ENCODE measurements around the gene MPO. TPM values are rescaled to one million over a fixed set of nuclear protein-coding genes. Genes with fewer than 3 reads are reported as not detected.
A peak's percentile ranks its signal among the peaks of the same experiment; 100 is the strongest.

The MPO gene
- total and polyA plus RNA-seq, 3 experiments from 2014 or later: not detected

DNA sequence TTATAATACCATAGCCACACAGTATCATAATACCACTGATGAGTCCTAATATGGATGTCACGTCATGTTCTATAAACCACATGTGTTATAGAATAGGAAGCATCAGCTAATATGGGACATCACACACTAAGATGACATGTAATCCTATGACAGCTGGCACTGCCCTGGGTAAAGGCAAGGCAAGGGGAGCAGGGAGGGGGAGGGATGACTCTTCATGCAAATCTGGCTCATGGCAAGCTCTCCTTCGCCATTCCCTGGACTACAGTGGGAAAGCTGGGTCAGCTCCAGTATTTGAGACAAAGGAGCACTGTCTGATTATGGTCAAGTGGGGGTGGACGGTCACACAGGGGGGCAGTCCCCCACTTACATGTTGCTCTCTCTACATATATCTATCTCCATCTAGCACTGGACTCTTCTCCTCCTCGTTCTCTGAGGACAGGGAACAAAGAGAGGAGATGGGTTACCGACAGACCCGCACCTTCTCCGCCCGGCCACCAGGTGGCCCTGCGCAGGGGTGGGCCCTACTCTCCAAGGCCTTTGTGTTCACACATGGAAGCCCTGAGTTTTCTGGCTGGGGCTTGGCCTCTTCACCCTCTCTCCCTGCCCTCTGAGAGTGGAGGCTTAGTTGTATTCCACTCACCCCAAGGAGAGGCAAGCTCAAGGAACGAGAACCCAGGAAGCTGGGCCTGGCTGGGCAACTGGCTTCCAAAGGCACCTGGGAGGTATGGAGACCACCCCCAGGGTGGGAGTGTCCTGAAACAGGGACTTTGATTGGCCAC is 23.4 kb upstream of the MPO start:
- no peaks in the 10 kb centered on the region for H3K4me1 ChIP-seq (ENCODE audit: insufficient read depth, low read length)
- H3K9me3 ChIP-seq (ENCODE audit: low read length): no peaks in the 10 kb centered on the region
- no peaks in the 10 kb centered on the region for H3K27me3 Mint-ChIP-seq
- peak overlapping the region in 5 of 8 donors; percentile 2 to 70 (median 42) for H3K27ac Mint-ChIP-seq
- DNase-seq: peak; percentile 34 to 70 (median 52)
- ChIA-PET POLR2A (interaction anchor here (0.9 to 1.6 kb wide), 3 partner anchors 40 to 146 kb away, joined by 3 to 4 read pairs (median 4); partner anchors contain the start of gene SUPT4H1), CTCF (interaction anchor here (0.5 to 2.7 kb wide), 15 partner anchors 10 to 325 kb away, joined by 3 to 20 read pairs (median 4); partner anchors contain the start of genes RNF43 and SUPT4H1)
- peaks cover 7% of the 10 kb centered on the region for H3K36me3 ChIP-seq (ENCODE audit: insufficient read depth, low read length)
- no peaks in the 10 kb centered on the region for H3K27me3 ChIP-seq (ENCODE audit: insufficient read depth, low read length, poor library complexity, severe bottlenecking)
- peak overlapping the region in 1 of 7 donors; percentile 72 for H3K4me3 Mint-ChIP-seq
- H3K4me3 ChIP-seq (ENCODE audit: low read length): no peak overlapping the region
- H3K9me3 Mint-ChIP-seq: no peaks in the 10 kb centered on the region
- no peak overlapping the region for H3K27ac ChIP-seq (ENCODE audit: low read depth, low read length)
- peaks cover 6 to 17% (median 8%) of the 10 kb centered on the region in 3 donors for H3K36me3 Mint-ChIP-seq
- H3K4me1 Mint-ChIP-seq: peaks cover 5 to 13% (median 6%) of the 10 kb centered on the region in 3 donors

DNA sequence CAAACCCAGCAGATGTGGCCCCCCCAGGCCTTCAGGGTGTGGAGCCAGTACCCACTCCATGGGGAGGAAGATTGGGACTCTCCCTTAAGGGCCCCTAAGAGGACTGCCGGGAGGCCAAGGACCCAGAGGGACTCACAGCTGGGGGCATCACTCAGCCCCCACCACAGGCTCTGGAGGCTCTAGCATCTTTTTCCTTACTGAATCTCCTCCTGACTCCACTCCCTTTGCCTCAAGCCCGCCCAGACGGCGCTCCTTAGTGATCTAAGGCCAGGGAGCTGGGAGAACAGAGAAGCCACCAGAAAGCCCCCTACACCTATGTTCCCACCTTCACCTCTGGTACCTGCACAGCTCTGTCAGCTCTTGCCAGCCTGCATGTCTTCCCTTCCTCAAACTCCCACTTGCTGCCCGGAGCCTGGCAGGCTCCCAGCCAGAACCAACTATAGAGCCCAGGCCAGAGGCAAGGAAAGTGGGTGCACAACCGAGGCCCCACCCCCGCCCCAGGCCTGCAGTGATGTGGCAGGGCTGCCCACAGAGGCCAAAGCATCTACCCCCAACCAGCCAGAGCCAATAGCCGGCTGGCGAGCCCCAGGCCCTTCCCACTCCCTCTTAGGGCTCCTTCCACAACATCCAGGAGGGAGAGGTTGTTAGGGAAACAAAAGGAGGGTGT is 22.3 kb upstream of the MPO start:
- H3K9me3 Mint-ChIP-seq: no peaks in the 10 kb centered on the region
- Histone ChIP-seq H3K27me3 (ENCODE audit: insufficient read depth, low read length, poor library complexity, severe bottlenecking) (no peaks in the 10 kb centered on the region), H3K36me3 (ENCODE audit: insufficient read depth, low read length) (peaks cover 7% of the 10 kb centered on the region), H3K4me3 (ENCODE audit: low read length) (no peak overlapping the region), H3K9me3 (ENCODE audit: low read length) (no peaks in the 10 kb centered on the region), H3K27ac (ENCODE audit: low read depth, low read length) (no peak overlapping the region), H3K4me1 (ENCODE audit: insufficient read depth, low read length) (no peaks in the 10 kb centered on the region)
- peaks cover 5 to 13% (median 6%) of the 10 kb centered on the region in 3 donors for H3K4me1 Mint-ChIP-seq
- POLR2A ChIA-PET: interaction anchor here (0.9 kb wide), 1 partner anchor 147 kb away, joined by 3 read pairs; no protein-coding TSS in a partner anchor
- H3K27me3 Mint-ChIP-seq: no peaks in the 10 kb centered on the region
- H3K27ac Mint-ChIP-seq: no peak overlapping the region
- DNase-seq: peak in 1 of 5 donors; percentile 38
- H3K4me3 Mint-ChIP-seq: no peak overlapping the region
- peaks cover 5 to 13% (median 8%) of the 10 kb centered on the region in 3 donors for H3K36me3 Mint-ChIP-seq
- CTCF ChIA-PET: interaction anchor here (0.7 to 2.7 kb wide), 5 partner anchors 14 to 114 kb away, joined by 3 to 20 read pairs (median 3); partner anchors contain the start of gene RNF43

DNA sequence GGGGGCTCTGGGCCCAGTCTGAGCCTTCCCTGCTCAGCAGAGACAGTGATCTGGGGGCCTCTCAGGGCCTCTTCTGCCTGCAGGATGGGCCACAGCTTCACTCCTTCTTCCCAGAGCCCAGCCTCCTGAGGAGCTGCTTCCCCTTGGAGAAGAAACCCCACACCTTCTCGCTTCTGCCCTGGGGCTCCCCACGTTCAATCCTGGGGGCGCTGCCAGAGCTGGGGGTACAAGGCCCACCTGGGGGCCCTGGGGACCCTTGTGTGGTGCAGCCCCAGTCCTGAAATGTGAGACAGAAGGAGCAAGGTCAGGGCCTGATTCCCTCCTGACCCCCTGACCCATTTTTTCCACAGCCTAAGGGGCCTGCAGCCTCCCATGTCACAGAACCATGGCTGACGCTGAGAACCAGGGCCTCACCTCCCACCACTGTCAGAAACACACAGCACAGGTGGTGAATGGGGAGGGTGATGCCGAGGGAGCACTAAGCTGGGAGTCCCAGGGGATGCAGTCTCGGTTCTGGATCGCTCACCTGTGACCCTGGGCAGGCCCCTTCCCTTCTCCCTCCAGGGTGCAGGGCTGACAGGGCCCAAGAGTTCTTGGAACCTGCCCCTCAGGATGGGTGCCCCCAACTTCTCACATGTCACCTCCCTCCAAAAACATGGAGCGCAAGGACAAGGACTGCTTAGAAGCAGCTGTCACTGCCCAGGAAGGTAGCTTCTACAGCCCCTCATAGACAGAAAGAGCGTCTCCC is 21.6 kb upstream of the MPO start:
- no peaks in the 10 kb centered on the region for H3K9me3 ChIP-seq (ENCODE audit: low read length)
- no peak for DNase-seq
- Mint-ChIP-seq H3K27ac (peak overlapping the region in 1 of 8 donors; percentile 32), H3K9me3 (no peaks in the 10 kb centered on the region), H3K4me3 (no peak overlapping the region), H3K27me3 (no peaks in the 10 kb centered on the region), H3K36me3 (peaks cover 5 to 9% (median 8%) of the 10 kb centered on the region in 3 donors), H3K4me1 (peaks cover 5 to 13% (median 6%) of the 10 kb centered on the region in 3 donors)
- no peak overlapping the region for H3K27ac ChIP-seq (ENCODE audit: low read depth, low read length)
- H3K27me3 ChIP-seq (ENCODE audit: insufficient read depth, low read length, poor library complexity, severe bottlenecking): no peaks in the 10 kb centered on the region
- CTCF ChIA-PET: interaction anchor here (1.3 to 1.4 kb wide), 2 partner anchors 15 to 42 kb away, joined by 3 read pairs; no protein-coding TSS in a partner anchor
- peaks cover 5% of the 10 kb centered on the region for H3K36me3 ChIP-seq (ENCODE audit: insufficient read depth, low read length)
- H3K4me3 ChIP-seq (ENCODE audit: low read length): no peak overlapping the region
- H3K4me1 ChIP-seq (ENCODE audit: insufficient read depth, low read length): no peaks in the 10 kb centered on the region
- POLR2A ChIA-PET: interaction anchor here (1.0 kb wide), 1 partner anchor 82 kb away, joined by 3 read pairs; no protein-coding TSS in a partner anchor

DNA sequence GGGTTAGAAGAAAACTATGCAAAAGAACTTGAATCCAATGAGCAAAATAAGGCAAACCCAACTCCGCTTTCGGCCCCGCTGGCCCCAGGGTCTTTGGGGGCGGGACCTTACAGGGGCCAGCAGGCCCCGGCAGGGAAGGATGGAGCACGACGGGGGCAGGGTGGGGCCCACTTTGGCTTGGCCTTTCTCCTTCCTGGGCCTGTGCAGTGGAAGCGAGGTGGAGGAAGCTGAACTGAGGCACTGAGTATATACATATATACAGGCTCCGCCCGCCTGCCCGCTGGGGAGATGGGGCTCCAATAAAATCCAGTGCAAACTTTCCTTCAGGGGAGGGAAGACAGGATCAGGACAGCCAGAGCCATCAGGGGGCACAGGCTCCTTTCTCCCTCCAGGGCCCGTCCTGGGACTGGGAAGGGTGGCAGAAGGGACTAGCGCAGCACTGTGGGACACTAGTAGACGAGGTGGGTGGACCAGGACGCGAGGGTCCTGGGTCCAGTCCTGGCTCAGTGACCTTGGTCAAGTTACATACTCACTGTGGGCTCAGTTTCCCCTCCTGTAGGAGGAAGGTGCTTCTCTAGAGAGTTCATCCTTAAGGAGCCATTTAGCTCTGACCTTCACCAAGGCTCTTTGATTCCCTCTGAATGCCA is 20.9 kb upstream of the MPO start:
- ChIA-PET POLR2A (interaction anchor here (1.0 kb wide), 1 partner anchor 82 kb away, joined by 3 read pairs; no protein-coding TSS in a partner anchor), CTCF (interaction anchor here (1.3 to 1.7 kb wide), 3 partner anchors 16 to 43 kb away, joined by 3 to 6 read pairs (median 3); no protein-coding TSS in a partner anchor)
- Histone ChIP-seq H3K36me3 (ENCODE audit: insufficient read depth, low read length) (no peaks in the 10 kb centered on the region), H3K4me3 (ENCODE audit: low read length) (no peak overlapping the region), H3K9me3 (ENCODE audit: low read length) (no peaks in the 10 kb centered on the region), H3K4me1 (ENCODE audit: insufficient read depth, low read length) (no peaks in the 10 kb centered on the region), H3K27me3 (ENCODE audit: insufficient read depth, low read length, poor library complexity, severe bottlenecking) (no peaks in the 10 kb centered on the region), H3K27ac (ENCODE audit: low read depth, low read length) (no peak overlapping the region)
- no peak for DNase-seq
- Mint-ChIP-seq H3K36me3 (peaks cover 0 to 3% (median 3%) of the 10 kb centered on the region in 3 donors), H3K27ac (peak overlapping the region in 1 of 8 donors; percentile 43), H3K9me3 (no peaks in the 10 kb centered on the region), H3K4me1 (peaks cover 5 to 10% (median 6%) of the 10 kb centered on the region in 3 donors), H3K27me3 (no peaks in the 10 kb centered on the region), H3K4me3 (no peak overlapping the region)

DNA sequence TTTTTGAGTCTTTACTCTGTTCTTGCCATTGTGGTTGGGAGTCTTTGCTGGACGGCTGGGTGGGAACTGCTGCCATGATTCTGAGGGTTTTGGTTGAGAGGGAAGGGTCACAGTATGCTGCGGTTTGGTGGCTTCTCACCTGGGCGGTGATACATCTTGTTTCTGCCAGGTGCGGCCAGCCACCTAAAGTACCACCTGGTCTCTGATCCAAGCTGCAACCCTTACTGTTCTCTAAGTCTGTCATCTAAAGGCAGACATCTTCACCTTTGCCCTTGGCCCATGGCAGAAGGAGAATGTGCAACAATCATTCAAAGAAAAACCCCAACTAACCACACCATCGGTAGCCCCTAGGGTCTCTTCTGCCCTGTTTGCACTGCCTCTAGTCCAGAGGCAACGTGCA is 19.6 kb upstream of the MPO start:
- H3K27ac Mint-ChIP-seq: no peak overlapping the region
- Histone ChIP-seq H3K27ac (ENCODE audit: low read depth, low read length) (no peak overlapping the region), H3K9me3 (ENCODE audit: low read length) (no peaks in the 10 kb centered on the region), H3K4me3 (ENCODE audit: low read length) (no peak overlapping the region), H3K36me3 (ENCODE audit: insufficient read depth, low read length) (no peaks in the 10 kb centered on the region), H3K27me3 (ENCODE audit: insufficient read depth, low read length, poor library complexity, severe bottlenecking) (no peaks in the 10 kb centered on the region), H3K4me1 (ENCODE audit: insufficient read depth, low read length) (no peaks in the 10 kb centered on the region)
- H3K36me3 Mint-ChIP-seq: peaks cover 0 to 3% (median 1%) of the 10 kb centered on the region in 3 donors
- H3K4me1 Mint-ChIP-seq: peaks cover 5 to 10% (median 6%) of the 10 kb centered on the region in 3 donors
- H3K4me3 Mint-ChIP-seq: no peak overlapping the region
- CTCF ChIA-PET: interaction anchor here (1.7 kb wide), 1 partner anchor 17 kb away, joined by 6 read pairs; no protein-coding TSS in a partner anchor
- POLR2A ChIA-PET: no interaction called here
- H3K9me3 Mint-ChIP-seq: no peaks in the 10 kb centered on the region
- no peak for DNase-seq
- H3K27me3 Mint-ChIP-seq: no peaks in the 10 kb centered on the region

DNA sequence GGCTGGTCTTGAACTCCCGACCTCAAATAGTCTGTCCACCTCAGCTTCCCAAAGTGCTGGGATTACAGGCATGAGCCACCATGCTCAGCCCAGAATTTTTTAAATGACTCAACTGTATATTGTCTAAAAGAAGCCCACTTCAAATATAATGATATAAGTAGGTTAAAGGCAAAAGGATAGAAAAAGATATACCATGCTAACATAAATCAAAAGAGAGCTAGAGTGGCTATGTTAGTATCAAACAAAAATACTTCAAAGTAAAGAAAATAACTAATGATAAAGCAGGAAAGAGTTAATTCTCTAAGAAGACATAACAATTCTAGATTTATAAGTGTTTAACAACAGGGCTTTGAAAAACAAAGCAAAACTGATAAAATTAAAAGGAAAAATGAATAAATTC is 13.3 kb upstream of the MPO start:
- Histone ChIP-seq H3K4me1 (ENCODE audit: insufficient read depth, low read length) (no peaks in the 10 kb centered on the region), H3K27ac (ENCODE audit: low read depth, low read length) (no peak overlapping the region), H3K4me3 (ENCODE audit: low read length) (no peak overlapping the region), H3K27me3 (ENCODE audit: insufficient read depth, low read length, poor library complexity, severe bottlenecking) (peaks cover 5% of the 10 kb centered on the region), H3K9me3 (ENCODE audit: low read length) (no peaks in the 10 kb centered on the region), H3K36me3 (ENCODE audit: insufficient read depth, low read length) (no peaks in the 10 kb centered on the region)
- no peak for DNase-seq
- no peaks in the 10 kb centered on the region for H3K4me1 Mint-ChIP-seq
- H3K27me3 Mint-ChIP-seq: peaks cover 3 to 21% of the 10 kb centered on the region in 2 donors
- no peak overlapping the region for H3K27ac Mint-ChIP-seq
- no peak overlapping the region for H3K4me3 Mint-ChIP-seq
- POLR2A ChIA-PET: interaction anchor here (0.6 kb wide), 1 partner anchor 721 kb away, joined by 3 read pairs; no protein-coding TSS in a partner anchor
- CTCF ChIA-PET: interaction anchor here (2.6 kb wide), 1 partner anchor 10 kb away, joined by 6 read pairs; no protein-coding TSS in a partner anchor
- no peaks in the 10 kb centered on the region for H3K36me3 Mint-ChIP-seq
- peaks cover 0 to 6% (median 2%) of the 10 kb centered on the region in 5 donors for H3K9me3 Mint-ChIP-seq

DNA sequence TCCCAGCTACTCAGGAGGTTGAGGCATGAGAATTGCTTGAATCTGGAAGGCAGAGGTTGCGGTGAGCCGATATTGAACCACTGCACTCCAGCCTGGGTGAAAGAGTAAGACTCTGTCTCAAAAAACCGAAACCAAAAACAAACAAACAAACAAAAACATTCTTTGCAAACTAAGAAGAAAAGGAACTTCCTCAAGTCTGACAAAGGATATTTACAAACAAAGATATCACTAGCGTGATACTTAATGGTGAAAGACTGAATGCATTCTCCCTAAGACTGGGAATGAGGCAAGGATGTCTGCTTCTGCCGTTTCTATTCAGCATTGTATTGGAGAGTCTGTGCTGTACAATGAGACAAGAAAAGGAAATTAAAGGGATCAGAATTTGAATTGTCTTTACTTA is 10.5 kb upstream of the MPO start:
- Mint-ChIP-seq H3K9me3 (peaks cover 0 to 6% (median 2%) of the 10 kb centered on the region in 5 donors), H3K4me3 (no peak overlapping the region), H3K27me3 (peaks cover 3 to 34% of the 10 kb centered on the region in 2 donors), H3K36me3 (no peaks in the 10 kb centered on the region), H3K27ac (no peak overlapping the region), H3K4me1 (no peaks in the 10 kb centered on the region)
- H3K4me3 ChIP-seq (ENCODE audit: low read length): no peak overlapping the region
- no peak overlapping the region for H3K27ac ChIP-seq (ENCODE audit: low read depth, low read length)
- no peak for DNase-seq
- no peaks in the 10 kb centered on the region for H3K4me1 ChIP-seq (ENCODE audit: insufficient read depth, low read length)
- H3K36me3 ChIP-seq (ENCODE audit: insufficient read depth, low read length): no peaks in the 10 kb centered on the region
- H3K27me3 ChIP-seq (ENCODE audit: insufficient read depth, low read length, poor library complexity, severe bottlenecking): peaks cover 5% of the 10 kb centered on the region
- no peaks in the 10 kb centered on the region for H3K9me3 ChIP-seq (ENCODE audit: low read length)
- ChIA-PET CTCF (no interaction called here), POLR2A (no interaction called here)

Data from CD8-positive, alpha-beta memory T cell (primary cell).